ENCODE measurements around the gene PAAF1.
"Not testable (repeated sequence)": the region's sequence is repeated elsewhere in the genome, so short reads cannot be mapped to it uniquely, and the experiment has no call there.

Gene PAAF1

GRCh38 chr11:73888244-73888643 lies 11.4 kb downstream of the PAAF1 start:
- DNase-seq, result no peak

- DNase-seq, result no peak
Measured at GRCh38 chr11:73889019-73889418, 12.2 kb downstream of the PAAF1 start.

GRCh38 chr11:73889536-73889935 lies 12.7 kb downstream of the PAAF1 start:
- no peak for DNase-seq

- peak; percentile 68 for DNase-seq
Measured at GRCh38 chr11:73893041-73893440, 16.2 kb downstream of the PAAF1 start.

- no peak for DNase-seq
Measured at GRCh38 chr11:73894725-73895335, 18.0 kb downstream of the PAAF1 start.

- DNase-seq, result no peak
Measured at GRCh38 chr11:73902303-73902702, 25.5 kb downstream of the PAAF1 start.

GRCh38 chr11:73907191-73907590 lies 30.4 kb downstream of the PAAF1 start:
- DNase-seq, result peak; percentile 73

GRCh38 chr11:73912026-73912425 lies 35.2 kb downstream of the PAAF1 start:
- no peak for DNase-seq

- DNase-seq, result no peak
Measured at GRCh38 chr11:73913472-73913871, 36.7 kb downstream of the PAAF1 start.

GRCh38 chr11:73914284-73914683 lies 37.5 kb downstream of the PAAF1 start:
- peak; percentile 5 for DNase-seq

- DNase-seq, result no peak
Measured at GRCh38 chr11:73916435-73916834, 39.6 kb downstream of the PAAF1 start.

- no peak for DNase-seq
Measured at GRCh38 chr11:73921180-73921579, 44.4 kb downstream of the PAAF1 start.

- DNase-seq, result no peak
Measured at GRCh38 chr11:73929388-73929787, 52.6 kb downstream of the PAAF1 start.

GRCh38 chr11:73931039-73931645 lies 54.3 kb downstream of the PAAF1 start:
- peak; percentile 88 for DNase-seq

GRCh38 chr11:73931951-73932350 lies 55.2 kb downstream of the PAAF1 start:
- DNase-seq, result no peak

GRCh38 chr11:73932781-73933180 lies 56.0 kb downstream of the PAAF1 start:
- no peak for DNase-seq

GRCh38 chr11:73936047-73936446 lies 59.2 kb downstream of the PAAF1 start:
- not testable (repeated sequence) for DNase-seq

GRCh38 chr11:73939096-73939495 lies 62.3 kb downstream of the PAAF1 start:
- no peak for DNase-seq

GRCh38 chr11:73940801-73941570 lies 64.2 kb downstream of the PAAF1 start:
- DNase-seq, result no peak

GRCh38 chr11:73942010-73942409 lies 65.2 kb downstream of the PAAF1 start:
- no peak for DNase-seq

GRCh38 chr11:73944085-73944484 lies 67.3 kb downstream of the PAAF1 start:
- DNase-seq, result no peak

GRCh38 chr11:73944901-73945300 lies 68.1 kb downstream of the PAAF1 start:
- DNase-seq, result no peak

- no peak for DNase-seq
Measured at GRCh38 chr11:73945396-73945795, 68.6 kb downstream of the PAAF1 start.

GRCh38 chr11:73946798-73947458 lies 70.1 kb downstream of the PAAF1 start:
- no peak for DNase-seq
